ENCODE results near the gene EPB41L1.

EPB41L1 gene

DNA sequence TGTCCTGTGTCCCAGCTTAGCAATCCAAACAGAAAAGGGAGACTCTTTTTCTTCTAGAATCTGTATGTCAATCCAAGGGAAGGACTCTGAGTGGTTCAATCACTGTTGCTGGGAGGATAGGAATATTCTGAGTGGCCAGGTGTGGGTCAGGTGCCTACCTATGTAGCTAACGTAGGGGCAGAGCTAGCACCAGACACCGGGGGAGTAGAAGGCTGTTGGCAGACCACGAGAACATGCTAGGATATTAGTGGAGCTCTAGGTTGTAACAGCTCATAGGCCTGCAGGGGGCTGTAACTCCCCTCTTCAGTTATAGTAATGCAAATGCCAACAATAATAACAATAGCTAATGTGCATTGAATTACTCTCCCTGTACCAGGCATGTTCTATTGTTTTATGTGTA is 39.8 kb upstream of the EPB41L1 start:
- Histone ChIP-seq H3K4me1 (ENCODE audit: insufficient read depth, low read length) (no peaks in the 10 kb centered on the region), H3K79me2 (ENCODE audit: insufficient read depth, low read length) (no peaks in the 10 kb centered on the region), H3K4me3 (ENCODE audit: low read depth in 1 of 2, low read length in 2 of 2) (no peak overlapping the region), H4K20me1 (ENCODE audit: insufficient read depth, low read length) (no peaks in the 10 kb centered on the region), H3K36me3 (ENCODE audit: insufficient read depth, low read length) (no peaks in the 10 kb centered on the region), H3K9me3 (ENCODE audit: insufficient read depth, low read length, severe bottlenecking) (no peaks in the 10 kb centered on the region), H2AFZ (ENCODE audit: low read depth, low read length) (no peak overlapping the region), H3K4me2 (ENCODE audit: insufficient read depth, low read length) (no peak overlapping the region), H3K9ac (ENCODE audit: low read depth, low read length) (no peak overlapping the region), H3K27me3 (ENCODE audit: insufficient read depth, low read length, poor library complexity) (peaks cover 9% of the 10 kb centered on the region), H3K27ac (ENCODE audit: low read length) (no peak overlapping the region)
- ATAC-seq (ENCODE audit: insufficient read depth, low read depth) (no peak), DNase-seq (no peak)
- TF ChIP-seq, protein P1, sequence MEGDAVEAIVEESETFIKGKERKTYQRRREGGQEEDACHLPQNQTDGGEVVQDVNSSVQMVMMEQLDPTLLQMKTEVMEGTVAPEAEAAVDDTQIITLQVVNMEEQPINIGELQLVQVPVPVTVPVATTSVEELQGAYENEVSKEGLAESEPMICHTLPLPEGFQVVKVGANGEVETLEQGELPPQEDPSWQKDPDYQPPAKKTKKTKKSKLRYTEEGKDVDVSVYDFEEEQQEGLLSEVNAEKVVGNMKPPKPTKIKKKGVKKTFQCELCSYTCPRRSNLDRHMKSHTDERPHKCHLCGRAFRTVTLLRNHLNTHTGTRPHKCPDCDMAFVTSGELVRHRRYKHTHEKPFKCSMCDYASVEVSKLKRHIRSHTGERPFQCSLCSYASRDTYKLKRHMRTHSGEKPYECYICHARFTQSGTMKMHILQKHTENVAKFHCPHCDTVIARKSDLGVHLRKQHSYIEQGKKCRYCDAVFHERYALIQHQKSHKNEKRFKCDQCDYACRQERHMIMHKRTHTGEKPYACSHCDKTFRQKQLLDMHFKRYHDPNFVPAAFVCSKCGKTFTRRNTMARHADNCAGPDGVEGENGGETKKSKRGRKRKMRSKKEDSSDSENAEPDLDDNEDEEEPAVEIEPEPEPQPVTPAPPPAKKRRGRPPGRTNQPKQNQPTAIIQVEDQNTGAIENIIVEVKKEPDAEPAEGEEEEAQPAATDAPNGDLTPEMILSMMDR (IDR thresholded peaks at IDR 0.05; ENCODE audit: borderline replicate concordance, extremely low read depth, low read length, poor library complexity, severe bottlenecking), result no peak
- no peak for TF ChIP-seq EZH2 (IDR thresholded peaks at IDR 0.05; ENCODE audit: borderline replicate concordance, low read depth, low read length, severe bottlenecking)

DNA sequence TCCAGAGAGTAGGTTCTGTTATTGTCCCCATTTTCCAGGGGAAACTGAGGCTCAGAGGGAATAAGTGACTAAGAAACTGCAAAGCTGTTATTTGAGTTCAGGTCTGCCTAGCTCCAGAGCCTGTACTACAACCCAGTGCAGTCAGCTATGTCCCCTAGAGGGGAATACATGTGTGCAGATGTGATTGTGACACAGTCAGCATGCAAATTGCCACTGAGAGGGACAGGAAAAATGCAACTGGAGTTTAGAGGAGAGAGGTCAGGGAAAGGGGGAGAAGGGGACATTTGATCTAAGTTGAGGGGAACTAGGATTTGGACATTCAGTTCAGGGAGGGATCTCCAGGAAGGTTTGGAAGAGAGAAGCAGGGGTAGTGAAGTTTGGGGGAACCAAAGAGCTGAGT is 38.6 kb upstream of the EPB41L1 start:
- H2AFZ ChIP-seq (ENCODE audit: low read depth, low read length), result no peak overlapping the region
- DNase-seq (no peak), ATAC-seq (ENCODE audit: insufficient read depth, low read depth) (no peak)
- H3K36me3 ChIP-seq (ENCODE audit: insufficient read depth, low read length), result no peaks in the 10 kb centered on the region
- TF ChIP-seq, protein P1 (IDR thresholded peaks at IDR 0.05; ENCODE audit: borderline replicate concordance, extremely low read depth, low read length, poor library complexity, severe bottlenecking), result no peak
- TF ChIP-seq EZH2 (IDR thresholded peaks at IDR 0.05; ENCODE audit: borderline replicate concordance, low read depth, low read length, severe bottlenecking), result no peak
- no peak overlapping the region for H3K27ac ChIP-seq (ENCODE audit: low read length)
- H3K4me1 ChIP-seq (ENCODE audit: insufficient read depth, low read length), result no peaks in the 10 kb centered on the region
- H3K4me3 ChIP-seq (ENCODE audit: low read depth in 1 of 2, low read length in 2 of 2), result no peak overlapping the region
- no peak overlapping the region for H3K9ac ChIP-seq (ENCODE audit: low read depth, low read length)
- no peak overlapping the region for H3K4me2 ChIP-seq (ENCODE audit: insufficient read depth, low read length)
- no peaks in the 10 kb centered on the region for H4K20me1 ChIP-seq (ENCODE audit: insufficient read depth, low read length)
- no peaks in the 10 kb centered on the region for H3K9me3 ChIP-seq (ENCODE audit: insufficient read depth, low read length, severe bottlenecking)
- H3K79me2 ChIP-seq (ENCODE audit: insufficient read depth, low read length), result no peaks in the 10 kb centered on the region
- H3K27me3 ChIP-seq (ENCODE audit: insufficient read depth, low read length, poor library complexity), result peaks cover 16% of the 10 kb centered on the region

DNA sequence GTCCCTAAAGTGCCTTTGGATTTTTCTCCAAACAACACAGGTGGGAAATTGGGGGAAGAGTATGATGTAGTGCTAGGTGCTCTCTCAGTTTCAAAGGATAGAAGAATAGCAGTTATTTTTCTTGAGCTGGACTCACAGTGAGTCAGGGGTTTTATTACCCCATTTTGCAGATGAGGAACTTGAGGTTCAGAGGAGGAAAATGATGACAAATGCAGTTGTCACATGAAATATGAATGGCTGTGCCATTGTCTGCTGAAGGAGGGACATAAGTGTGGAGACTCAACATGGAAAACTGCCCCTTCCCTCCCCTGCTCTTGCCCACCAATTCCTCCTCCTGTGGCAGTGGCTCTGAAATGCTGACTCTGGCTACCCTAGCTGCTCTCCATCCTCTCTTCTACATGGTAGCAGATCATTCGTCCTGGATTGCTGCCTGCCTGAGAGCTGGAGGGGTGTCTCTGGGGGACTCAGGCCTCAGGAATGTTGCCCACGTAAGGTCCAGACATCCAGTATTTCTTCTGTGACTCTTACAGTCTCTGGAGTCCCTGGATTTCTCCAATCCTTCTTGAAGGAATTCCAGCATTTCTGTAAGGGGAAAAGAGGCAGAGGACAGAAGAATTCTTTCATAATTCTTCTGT is 37.6 kb upstream of the EPB41L1 start:
- no peaks in the 10 kb centered on the region for H3K36me3 ChIP-seq (ENCODE audit: insufficient read depth, low read length)
- H3K79me2 ChIP-seq (ENCODE audit: insufficient read depth, low read length), result no peaks in the 10 kb centered on the region
- TF ChIP-seq, protein P1 (IDR thresholded peaks at IDR 0.05; ENCODE audit: borderline replicate concordance, extremely low read depth, low read length, poor library complexity, severe bottlenecking), result no peak
- TF ChIP-seq EZH2 (IDR thresholded peaks at IDR 0.05; ENCODE audit: borderline replicate concordance, low read depth, low read length, severe bottlenecking), result no peak

More for the DNA sequence above, 37.6 kb upstream of the EPB41L1 start:
- Histone ChIP-seq H4K20me1 (ENCODE audit: insufficient read depth, low read length) (no peaks in the 10 kb centered on the region), H3K27me3 (ENCODE audit: insufficient read depth, low read length, poor library complexity) (peaks cover 16% of the 10 kb centered on the region), H3K4me3 (ENCODE audit: low read depth in 1 of 2, low read length in 2 of 2) (no peak overlapping the region), H3K9me3 (ENCODE audit: insufficient read depth, low read length, severe bottlenecking) (no peaks in the 10 kb centered on the region), H3K27ac (ENCODE audit: low read length) (no peak overlapping the region), H3K4me1 (ENCODE audit: insufficient read depth, low read length) (no peaks in the 10 kb centered on the region), H3K4me2 (ENCODE audit: insufficient read depth, low read length) (no peak overlapping the region), H3K9ac (ENCODE audit: low read depth, low read length) (no peak overlapping the region), H2AFZ (ENCODE audit: low read depth, low read length) (no peak overlapping the region)
- ATAC-seq (ENCODE audit: insufficient read depth, low read depth) (no peak), DNase-seq (no peak)

Measured in DND-41 (cell line).